ENCODE data around the gene RTN3.

DNA sequence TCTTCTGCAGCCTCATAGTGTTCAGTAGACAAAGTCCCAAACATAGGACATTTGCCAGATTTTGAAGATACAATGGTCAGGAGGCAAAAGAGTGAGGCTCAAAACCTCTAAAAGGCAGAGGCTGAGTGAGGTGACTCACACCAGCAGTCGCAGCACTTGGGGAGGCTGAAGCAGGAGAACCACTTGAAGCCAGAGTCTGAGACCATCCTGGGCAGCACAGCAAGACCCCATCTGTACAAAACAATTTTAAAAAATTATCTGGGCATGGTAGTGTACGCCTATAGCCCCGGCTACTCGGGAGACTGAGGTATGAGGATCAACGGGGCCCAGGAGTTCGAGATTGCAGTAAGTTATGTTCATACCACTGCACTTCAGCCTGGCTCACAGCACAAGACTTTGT is 101.4 kb downstream of the RTN3 start:
- TF ChIP-seq EZH2 (IDR thresholded peaks at IDR 0.05; ENCODE audit: borderline replicate concordance, insufficient read depth, low read depth, low read length, poor library complexity, severe bottlenecking), result no peak
- TF ChIP-seq, protein P1, sequence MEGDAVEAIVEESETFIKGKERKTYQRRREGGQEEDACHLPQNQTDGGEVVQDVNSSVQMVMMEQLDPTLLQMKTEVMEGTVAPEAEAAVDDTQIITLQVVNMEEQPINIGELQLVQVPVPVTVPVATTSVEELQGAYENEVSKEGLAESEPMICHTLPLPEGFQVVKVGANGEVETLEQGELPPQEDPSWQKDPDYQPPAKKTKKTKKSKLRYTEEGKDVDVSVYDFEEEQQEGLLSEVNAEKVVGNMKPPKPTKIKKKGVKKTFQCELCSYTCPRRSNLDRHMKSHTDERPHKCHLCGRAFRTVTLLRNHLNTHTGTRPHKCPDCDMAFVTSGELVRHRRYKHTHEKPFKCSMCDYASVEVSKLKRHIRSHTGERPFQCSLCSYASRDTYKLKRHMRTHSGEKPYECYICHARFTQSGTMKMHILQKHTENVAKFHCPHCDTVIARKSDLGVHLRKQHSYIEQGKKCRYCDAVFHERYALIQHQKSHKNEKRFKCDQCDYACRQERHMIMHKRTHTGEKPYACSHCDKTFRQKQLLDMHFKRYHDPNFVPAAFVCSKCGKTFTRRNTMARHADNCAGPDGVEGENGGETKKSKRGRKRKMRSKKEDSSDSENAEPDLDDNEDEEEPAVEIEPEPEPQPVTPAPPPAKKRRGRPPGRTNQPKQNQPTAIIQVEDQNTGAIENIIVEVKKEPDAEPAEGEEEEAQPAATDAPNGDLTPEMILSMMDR (IDR thresholded peaks at IDR 0.05), result no peak

Measured in B cell (primary cell).